Activated naive CD4-positive, alpha-beta T cell (primary cell): ENCODE results near the gene PRR3.

Experiments
- DNase-seq, 4 experiments: peaks; one replicate each; lab custom pipeline; 2025; lab: John Stamatoyannopoulos, UW

PRR3 gene

GRCh38 chr6:30571762-30572082 is 14.6 kb downstream of the PRR3 start:
- DNase-seq = no peak

- DNase-seq = no peak
Observed at GRCh38 chr6:30572148-30572547, 15.1 kb downstream of the PRR3 start.

GRCh38 chr6:30573113-30573512 is 16.0 kb downstream of the PRR3 start:
- DNase-seq = no peak

- DNase-seq = no peak
Observed at GRCh38 chr6:30578051-30578450, 21.0 kb downstream of the PRR3 start.

- no peak for DNase-seq
Observed at GRCh38 chr6:30583921-30584320, 26.8 kb downstream of the PRR3 start.

GRCh38 chr6:30589754-30590358 is 32.8 kb downstream of the PRR3 start:
- no peak for DNase-seq

- no peak for DNase-seq
Observed at GRCh38 chr6:30590509-30590908, 33.4 kb downstream of the PRR3 start.

- DNase-seq = no peak
Observed at GRCh38 chr6:30591008-30591407, 33.9 kb downstream of the PRR3 start.

GRCh38 chr6:30592287-30592686 is 35.2 kb downstream of the PRR3 start:
- no peak for DNase-seq

- peak; percentile 34 to 70 (median 62) for DNase-seq
Observed at GRCh38 chr6:30597315-30598144, 40.4 kb downstream of the PRR3 start.

DNA sequence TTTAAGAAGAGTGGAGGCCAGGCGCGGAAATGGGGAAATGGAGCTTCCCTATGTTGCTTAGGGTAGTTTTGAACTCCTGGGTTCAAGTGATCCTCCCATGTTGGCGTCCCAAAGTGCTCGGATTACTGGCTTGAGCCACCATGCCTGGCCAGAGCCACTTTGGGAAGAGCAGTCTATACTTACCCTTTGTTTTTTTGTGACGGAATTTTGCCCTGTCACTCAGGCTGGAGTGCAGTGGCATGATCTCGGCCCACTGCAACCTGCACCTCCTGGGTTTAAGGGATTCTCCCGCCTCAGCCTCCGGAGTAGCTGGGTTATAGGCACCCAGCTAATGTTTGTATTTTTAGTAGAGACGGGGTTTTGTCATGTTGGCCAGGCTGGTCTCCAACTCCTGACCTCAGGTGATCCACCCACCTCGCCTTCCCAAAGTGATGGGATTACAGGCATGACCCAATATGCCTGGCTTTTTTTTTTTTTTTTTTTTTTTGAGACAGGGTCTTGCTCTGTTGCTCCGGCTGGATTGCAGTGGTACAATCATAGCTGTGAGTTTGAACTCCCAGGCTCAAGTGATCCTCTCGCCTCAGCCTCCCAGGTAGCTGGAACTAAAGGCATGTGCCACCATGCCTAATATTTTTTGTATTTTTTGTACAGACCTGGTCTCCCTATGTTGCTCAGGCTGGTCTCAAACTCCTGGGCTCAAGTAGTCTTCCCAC is 42.0 kb downstream of the PRR3 start:
- no peak for DNase-seq

GRCh38 chr6:30599625-30600324 is 42.7 kb downstream of the PRR3 start:
- no peak for DNase-seq

DNA sequence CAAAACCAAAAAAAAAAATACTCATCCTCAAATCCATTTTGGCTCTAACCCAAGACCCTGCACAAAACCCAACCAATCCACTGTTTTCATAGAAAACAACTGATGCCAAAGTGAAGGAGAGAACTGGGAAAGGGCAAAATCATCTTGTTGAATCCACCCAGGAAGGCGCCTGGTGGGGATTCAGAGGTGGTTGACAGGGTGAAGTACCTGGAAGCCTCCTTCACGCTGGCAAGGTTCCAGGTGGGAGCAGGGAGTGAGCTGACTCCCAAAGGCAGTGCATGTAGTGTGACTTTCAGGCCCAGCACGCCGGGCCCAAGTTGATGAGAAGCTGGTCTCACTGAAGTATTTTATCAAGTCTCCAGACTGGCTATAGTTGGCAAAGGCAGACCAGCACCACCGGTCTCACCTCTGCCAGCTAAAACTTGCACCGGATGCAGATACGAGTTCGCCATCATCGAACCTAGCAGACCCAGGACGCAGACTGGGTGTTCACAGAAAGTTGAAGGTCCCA is 43.4 kb downstream of the PRR3 start:
- no peak for DNase-seq

GRCh38 chr6:30601436-30601814 is 44.3 kb downstream of the PRR3 start:
- DNase-seq = no peak

DNA sequence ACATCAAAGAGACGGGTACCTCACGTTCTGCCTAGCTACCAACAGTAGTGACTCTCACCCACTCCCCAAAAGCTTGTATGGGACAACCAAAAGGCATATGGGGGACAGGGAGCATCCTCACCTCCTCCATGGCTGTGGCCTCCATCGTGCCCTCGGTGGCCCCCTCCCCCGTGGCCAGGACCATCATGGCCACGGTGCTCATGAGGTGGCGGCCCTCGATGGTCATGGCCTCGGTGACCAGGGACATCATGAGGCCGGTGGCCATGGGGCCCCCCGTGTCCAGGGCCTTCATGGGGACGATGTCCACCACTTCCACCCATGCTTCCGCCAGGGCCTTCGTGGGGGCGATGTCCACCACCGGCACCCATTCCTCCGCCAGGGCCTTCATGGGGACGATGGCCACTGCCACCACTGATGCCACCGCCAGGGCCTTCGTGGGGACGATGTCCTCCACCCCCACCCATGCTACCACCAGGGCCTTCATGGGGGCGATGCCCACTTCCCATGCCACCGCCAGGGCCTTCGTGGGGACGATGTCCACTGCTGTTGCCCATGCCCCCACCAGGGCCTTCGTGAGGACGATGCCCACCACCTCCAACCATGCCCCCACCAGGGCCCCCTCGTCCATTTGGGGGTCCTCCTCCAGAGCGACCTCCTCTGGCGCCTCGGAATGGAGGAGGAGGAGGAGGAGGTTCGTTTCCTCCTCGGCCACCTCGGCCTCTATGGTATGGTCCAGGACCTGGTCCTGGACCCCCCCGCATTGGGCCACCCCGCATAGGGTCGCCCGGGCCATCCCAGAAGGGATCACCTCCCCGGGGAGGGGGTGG is 44.9 kb downstream of the PRR3 start:
- no peak for DNase-seq

GRCh38 chr6:30603961-30604360 is 46.9 kb downstream of the PRR3 start:
- DNase-seq = no peak

DNA sequence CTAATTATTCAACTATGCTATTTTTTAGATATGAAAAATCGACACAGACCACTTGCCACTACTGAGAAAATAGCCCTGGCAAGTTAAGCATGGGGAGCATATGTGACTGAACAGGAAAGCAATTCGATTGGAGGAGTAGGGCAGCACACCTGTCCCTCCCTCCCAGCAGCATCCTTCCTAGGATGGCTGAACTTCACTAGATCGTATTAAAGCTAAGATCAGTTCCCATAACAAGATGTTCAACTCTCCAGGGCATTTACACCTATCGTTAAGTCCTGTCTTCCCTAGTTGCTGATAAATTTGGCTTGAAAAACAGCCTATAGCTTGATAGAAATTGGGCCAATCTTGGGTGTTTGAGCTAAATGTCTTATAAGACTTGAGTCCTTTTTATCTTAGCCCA is 53.0 kb downstream of the PRR3 start:
- no peak for DNase-seq

DNA sequence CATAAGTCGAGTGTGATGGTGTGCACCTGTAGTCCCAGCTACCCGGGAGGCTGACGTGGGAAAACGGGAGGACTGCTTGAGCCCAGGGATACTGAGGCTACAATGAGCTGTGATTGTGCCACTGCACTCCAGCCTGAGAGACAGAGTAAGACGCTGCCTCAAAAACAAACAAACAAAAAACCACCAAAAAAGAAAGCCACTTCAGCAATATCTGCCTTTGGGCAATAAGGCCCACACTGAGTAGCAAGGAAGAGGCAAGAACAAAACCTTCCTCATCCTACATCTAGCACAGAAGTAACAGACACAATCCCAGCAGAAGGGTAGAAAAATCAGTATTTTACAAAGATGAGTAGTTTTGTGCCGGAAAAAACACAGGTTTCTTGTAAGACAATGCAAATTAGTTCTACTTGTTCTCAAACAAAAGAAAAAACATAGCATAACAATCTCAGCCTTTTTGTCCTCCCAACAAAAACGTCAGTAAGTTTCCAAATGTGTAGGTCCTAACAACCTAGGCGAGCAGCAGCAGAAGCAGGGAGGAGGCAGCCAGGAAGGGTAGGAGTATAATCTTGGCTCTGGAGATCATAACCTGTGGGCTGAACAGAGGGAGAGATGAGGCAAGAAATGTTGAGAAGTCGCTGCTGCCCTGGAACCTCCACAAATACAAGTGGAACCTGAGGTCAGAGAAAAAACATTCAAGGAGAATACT is 54.2 kb downstream of the PRR3 start:
- DNase-seq = no peak

DNA sequence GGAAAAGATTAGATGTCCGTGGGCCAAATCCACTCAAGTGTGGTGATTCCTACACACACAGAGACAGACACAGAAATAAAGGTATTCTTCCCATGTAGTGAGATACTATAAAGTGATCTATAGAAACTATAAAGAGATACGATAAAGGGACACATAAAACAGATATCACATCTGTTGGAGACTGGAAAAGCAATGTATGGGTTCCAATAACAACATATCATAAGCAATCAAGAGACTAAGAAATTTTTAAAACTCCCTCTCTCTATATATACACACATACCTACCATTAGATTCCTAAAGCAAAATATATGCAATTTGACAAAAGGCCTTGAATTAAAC is 54.7 kb downstream of the PRR3 start:
- no peak for DNase-seq

GRCh38 chr6:30612213-30612612 is 55.1 kb downstream of the PRR3 start:
- DNase-seq = no peak

GRCh38 chr6:30612687-30613248 is 55.7 kb downstream of the PRR3 start:
- DNase-seq = no peak
